Ovary (tissue), 3 donors: Measurements from ENCODE around the gene DIAPH3.

Experiments
- CTCF ChIP-seq, 3 donors: fragments of 450-650 bp in 2 of 3; fragments of 200-600 bp in 1 of 3; IDR thresholded peaks; one replicate each; pipeline versions ENCODE4 v1.5.1 to v1.8.0; 2016 to 2022; ENCODE audit warnings: antibody characterized with exemption in 3 of 3, mild to moderate bottlenecking in 1 of 3
- POLR2A ChIP-seq: fragments of 450-650 bp; IDR thresholded peaks from one replicate; pipeline ENCODE4 v1.6.1; 2017; ENCODE audit warnings: antibody characterized with exemption, mild to moderate bottlenecking, moderate library complexity
- donor health status: DM: no; HTN: no; CAD: no.

GRCh38 chr13:59787679-59788078, 376.0 kb downstream of the DIAPH3 start:
- TF ChIP-seq CTCF (IDR thresholded peaks at IDR 0.05) (no peak), POLR2A (no peak)
